Thyroid gland (tissue), 4 donors: Measurements from ENCODE around the gene MAGI3.

ENCODE experiments used
- POLR2A ChIP-seq, 2 donors: fragments of 450-650 bp; IDR thresholded peaks; one replicate each; pipeline ENCODE4 v1.6.1; 2017; ENCODE audit warnings: antibody characterized with exemption in 2 of 2, mild to moderate bottlenecking in 2 of 2, moderate library complexity in 1 of 2
- TF ChIP-seq, protein P1 (sequence below), 6 experiments: fragments of 200-600 bp in 3 of 6; fragments of 450-650 bp in 3 of 6; sonication (generic) in 3 of 6; IDR thresholded peaks; one replicate each; pipeline ENCODE4 v1.5.1; 2016 to 2019; ENCODE audit warnings: antibody characterized with exemption in 6 of 6, mild to moderate bottlenecking in 2 of 6, inconsistent platforms in 1 of 6, moderate library complexity in 1 of 6

DNA sequence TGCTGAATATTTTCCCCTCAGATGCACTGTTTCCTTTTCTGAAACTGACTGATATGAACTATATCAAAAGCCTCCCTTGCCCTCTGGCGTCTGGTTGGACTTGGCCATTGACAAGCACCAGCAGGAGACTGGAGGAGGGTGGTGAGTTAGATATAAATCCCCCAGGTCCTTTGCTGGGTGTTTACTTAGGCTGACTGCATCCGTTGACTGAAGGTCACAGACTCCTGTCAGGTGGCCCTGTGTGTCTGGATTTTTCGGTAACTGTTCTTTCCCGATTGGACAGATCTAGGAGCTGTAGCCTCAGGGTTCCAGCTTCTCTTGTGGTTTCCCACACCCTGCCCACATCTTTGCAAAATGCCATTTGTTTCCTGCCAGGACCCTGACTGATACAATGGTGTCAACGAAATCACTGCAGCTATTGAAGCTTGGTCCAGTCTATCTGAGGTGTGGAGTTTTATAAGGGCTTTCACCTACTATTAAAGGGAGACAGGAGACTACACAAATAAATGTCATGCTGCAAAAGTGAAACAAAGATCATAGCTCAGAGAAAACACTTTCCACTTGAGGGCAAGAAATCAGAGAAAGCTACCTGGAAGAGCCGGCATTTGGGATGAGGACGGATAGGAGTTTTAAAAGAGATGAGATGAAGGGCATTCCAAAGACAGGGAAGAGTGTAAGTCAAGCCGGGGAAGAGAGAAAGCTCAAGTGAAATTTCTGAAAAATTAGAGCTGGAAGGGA is 1.5 kb upstream of the MAGI3 start:
- TF ChIP-seq, protein P1, sequence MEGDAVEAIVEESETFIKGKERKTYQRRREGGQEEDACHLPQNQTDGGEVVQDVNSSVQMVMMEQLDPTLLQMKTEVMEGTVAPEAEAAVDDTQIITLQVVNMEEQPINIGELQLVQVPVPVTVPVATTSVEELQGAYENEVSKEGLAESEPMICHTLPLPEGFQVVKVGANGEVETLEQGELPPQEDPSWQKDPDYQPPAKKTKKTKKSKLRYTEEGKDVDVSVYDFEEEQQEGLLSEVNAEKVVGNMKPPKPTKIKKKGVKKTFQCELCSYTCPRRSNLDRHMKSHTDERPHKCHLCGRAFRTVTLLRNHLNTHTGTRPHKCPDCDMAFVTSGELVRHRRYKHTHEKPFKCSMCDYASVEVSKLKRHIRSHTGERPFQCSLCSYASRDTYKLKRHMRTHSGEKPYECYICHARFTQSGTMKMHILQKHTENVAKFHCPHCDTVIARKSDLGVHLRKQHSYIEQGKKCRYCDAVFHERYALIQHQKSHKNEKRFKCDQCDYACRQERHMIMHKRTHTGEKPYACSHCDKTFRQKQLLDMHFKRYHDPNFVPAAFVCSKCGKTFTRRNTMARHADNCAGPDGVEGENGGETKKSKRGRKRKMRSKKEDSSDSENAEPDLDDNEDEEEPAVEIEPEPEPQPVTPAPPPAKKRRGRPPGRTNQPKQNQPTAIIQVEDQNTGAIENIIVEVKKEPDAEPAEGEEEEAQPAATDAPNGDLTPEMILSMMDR (IDR thresholded peaks at IDR 0.05), result no peak
- no peak for TF ChIP-seq POLR2A (IDR thresholded peaks at IDR 0.05)
